ENCODE results near the gene RPS19BP1. TPM values are rescaled to one million over a fixed set of nuclear protein-coding genes. Genes with fewer than 3 reads are reported as not detected.

Gene RPS19BP1
- polyA plus RNA-seq, 4 donors: 59.8 to 186 (median 181) TPM

- no peak for DNase-seq
- H3K4me3 ChIP-seq (ENCODE audit: low read depth in 1 of 3, low read length in 3 of 3): no peak overlapping the region
- peaks cover 0 to 18% (median 0%) of the 10 kb centered on the region in 3 donors for H3K27me3 ChIP-seq (ENCODE audit: control insufficient read depth in 3 of 3, insufficient read depth in 3 of 3, low read length in 3 of 3)
- no peak for FAIRE-seq
- peaks cover 0 to 2% of the 10 kb centered on the region in 2 donors for H3K9me3 ChIP-seq (ENCODE audit: control insufficient read depth in 2 of 2, insufficient read depth in 1 of 2, low read depth in 1 of 2, low read length in 1 of 2)
- H3K36me3 ChIP-seq (ENCODE audit: control insufficient read depth in 3 of 3, insufficient read depth in 2 of 3, low read depth in 1 of 3, low read length in 3 of 3): no peaks in the 10 kb centered on the region
- WGBS, 3 donors: 95 to 97% (median 96%) methylated on average over 5 of the region's 5 CpGs
- no peaks in the 10 kb centered on the region for H3K4me1 ChIP-seq (ENCODE audit: control insufficient read depth in 3 of 3, insufficient read depth in 2 of 3, low read depth in 1 of 3, low read length in 2 of 3)
- no peak overlapping the region for H3K27ac ChIP-seq (ENCODE audit: low read depth in 1 of 3, low read length in 2 of 3)
These were observed 32.9 kb upstream of the RPS19BP1 start for GRCh38 chr22:39565414-39565944.

- FAIRE-seq: no peak
These were observed 31.3 kb upstream of the RPS19BP1 start for GRCh38 chr22:39563571-39564428.

GRCh38 chr22:39562839-39563489 is 30.4 kb upstream of the RPS19BP1 start:
- H3K9me3 ChIP-seq (ENCODE audit: control insufficient read depth in 2 of 2, insufficient read depth in 1 of 2, low read depth in 1 of 2, low read length in 1 of 2): peaks cover 0 to 2% of the 10 kb centered on the region in 2 donors
- 66 to 76% (median 75%) methylated on average over 9 of the region's 9 CpGs for WGBS, 3 donors
- H3K4me1 ChIP-seq (ENCODE audit: control insufficient read depth in 3 of 3, insufficient read depth in 2 of 3, low read depth in 1 of 3, low read length in 2 of 3): no peaks in the 10 kb centered on the region
- no peak for FAIRE-seq
- H3K27me3 ChIP-seq (ENCODE audit: control insufficient read depth in 3 of 3, insufficient read depth in 3 of 3, low read length in 3 of 3): peaks cover 0 to 42% (median 12%) of the 10 kb centered on the region in 3 donors
- H3K36me3 ChIP-seq (ENCODE audit: control insufficient read depth in 3 of 3, insufficient read depth in 2 of 3, low read depth in 1 of 3, low read length in 3 of 3): no peaks in the 10 kb centered on the region
- no peak overlapping the region for H3K27ac ChIP-seq (ENCODE audit: low read depth in 1 of 3, low read length in 2 of 3)
- H3K4me3 ChIP-seq (ENCODE audit: low read depth in 1 of 3, low read length in 3 of 3): no peak overlapping the region
- no peak for DNase-seq

More at GRCh38 chr22:39563571-39564428, 31.3 kb upstream of the RPS19BP1 start:
- Histone ChIP-seq H3K27me3 (ENCODE audit: control insufficient read depth in 3 of 3, insufficient read depth in 3 of 3, low read length in 3 of 3) (peaks cover 0 to 35% (median 6%) of the 10 kb centered on the region in 3 donors), H3K27ac (ENCODE audit: low read depth in 1 of 3, low read length in 2 of 3) (no peak overlapping the region), H3K4me3 (ENCODE audit: low read depth in 1 of 3, low read length in 3 of 3) (no peak overlapping the region), H3K9me3 (ENCODE audit: control insufficient read depth in 2 of 2, insufficient read depth in 1 of 2, low read depth in 1 of 2, low read length in 1 of 2) (peaks cover 0 to 2% of the 10 kb centered on the region in 2 donors), H3K4me1 (ENCODE audit: control insufficient read depth in 3 of 3, insufficient read depth in 2 of 3, low read depth in 1 of 3, low read length in 2 of 3) (no peaks in the 10 kb centered on the region), H3K36me3 (ENCODE audit: control insufficient read depth in 3 of 3, insufficient read depth in 2 of 3, low read depth in 1 of 3, low read length in 3 of 3) (no peaks in the 10 kb centered on the region)
- WGBS, 3 donors: 79 to 89% (median 81%) methylated on average over 7 of the region's 7 CpGs
- DNase-seq: no peak

DNA sequence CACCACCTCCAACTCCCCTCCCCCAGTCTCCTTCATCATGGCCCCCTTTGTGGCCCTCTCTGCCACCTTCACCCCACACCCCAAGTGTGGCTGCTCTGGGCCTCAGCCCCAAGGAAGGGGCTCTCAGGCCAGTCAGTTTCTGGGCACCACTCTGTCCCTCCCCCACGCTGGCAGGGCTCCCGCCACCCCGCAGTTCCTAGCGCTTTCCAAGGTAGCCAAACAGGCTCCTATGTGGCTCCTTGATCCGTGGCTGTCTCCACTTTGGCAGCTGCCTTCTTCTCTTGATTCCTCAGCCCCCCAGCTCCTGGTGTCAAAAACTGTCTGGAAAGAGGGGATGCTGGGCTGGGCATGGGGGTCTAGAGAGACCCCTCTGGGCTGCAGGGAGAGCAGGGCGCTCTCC is 27.6 kb upstream of the RPS19BP1 start:
- Histone ChIP-seq H3K27me3 (ENCODE audit: control insufficient read depth in 3 of 3, insufficient read depth in 3 of 3, low read length in 3 of 3) (peaks cover 3 to 64% (median 21%) of the 10 kb centered on the region in 3 donors), H3K4me3 (ENCODE audit: low read depth in 1 of 3, low read length in 3 of 3) (no peak overlapping the region)

DNA sequence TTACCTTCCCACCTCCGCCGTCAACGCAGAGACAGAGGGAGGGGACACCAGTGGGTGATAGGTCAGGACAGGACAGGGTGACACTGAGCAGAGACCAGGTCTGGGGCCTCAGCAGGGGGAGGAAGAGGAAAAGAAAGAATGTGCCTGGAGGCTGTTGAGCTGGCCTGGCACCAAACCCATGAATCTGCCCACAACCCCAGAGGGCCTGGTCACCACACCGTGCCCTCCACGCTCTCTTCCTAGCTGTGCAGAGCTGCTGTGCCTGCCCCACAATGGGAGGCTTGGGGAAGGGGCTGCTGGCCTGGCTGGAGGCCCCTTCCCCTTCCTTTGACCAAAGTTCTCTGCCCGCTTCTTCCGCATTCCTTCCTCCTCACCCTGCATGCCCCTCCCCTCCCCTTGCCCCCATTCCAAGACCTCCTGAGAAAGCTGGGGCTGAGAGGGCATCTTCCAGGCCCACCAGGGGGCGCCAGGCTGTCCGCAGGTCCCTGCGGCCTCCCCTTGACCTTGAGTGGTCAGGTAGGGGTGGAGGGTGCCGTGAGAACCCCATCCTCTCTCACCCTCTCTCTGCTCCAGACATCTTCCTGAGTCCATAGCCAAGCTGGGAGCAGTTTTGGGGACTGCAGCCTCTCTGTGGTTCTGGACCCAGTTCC is 27.0 kb upstream of the RPS19BP1 start:
- WGBS, 3 donors: 31 to 56% (median 45%) methylated on average over 9 to 11 of the region's 11 CpGs
- Histone ChIP-seq H3K4me1 (ENCODE audit: control insufficient read depth in 3 of 3, insufficient read depth in 2 of 3, low read depth in 1 of 3, low read length in 2 of 3) (no peaks in the 10 kb centered on the region), H3K36me3 (ENCODE audit: control insufficient read depth in 3 of 3, insufficient read depth in 2 of 3, low read depth in 1 of 3, low read length in 3 of 3) (no peaks in the 10 kb centered on the region), H3K4me3 (ENCODE audit: low read depth in 1 of 3, low read length in 3 of 3) (no peak overlapping the region), H3K9me3 (ENCODE audit: control insufficient read depth in 2 of 2, insufficient read depth in 1 of 2, low read depth in 1 of 2, low read length in 1 of 2) (no peaks in the 10 kb centered on the region), H3K27me3 (ENCODE audit: control insufficient read depth in 3 of 3, insufficient read depth in 3 of 3, low read length in 3 of 3) (peaks cover 3 to 64% (median 21%) of the 10 kb centered on the region in 3 donors), H3K27ac (ENCODE audit: low read depth in 1 of 3, low read length in 2 of 3) (no peak overlapping the region)
- DNase-seq: peak in 1 of 2 donors; percentile 23
- no peak for FAIRE-seq

More for the DNA sequence above, 27.6 kb upstream of the RPS19BP1 start:
- no peaks in the 10 kb centered on the region for H3K4me1 ChIP-seq (ENCODE audit: control insufficient read depth in 3 of 3, insufficient read depth in 2 of 3, low read depth in 1 of 3, low read length in 2 of 3)
- FAIRE-seq (no peak), DNase-seq (no peak)
- H3K27ac ChIP-seq (ENCODE audit: low read depth in 1 of 3, low read length in 2 of 3): no peak overlapping the region
- no peaks in the 10 kb centered on the region for H3K9me3 ChIP-seq (ENCODE audit: control insufficient read depth in 2 of 2, insufficient read depth in 1 of 2, low read depth in 1 of 2, low read length in 1 of 2)
- WGBS, 3 donors: 29 to 49% (median 36%) methylated on average over 6 of the region's 6 CpGs
- no peaks in the 10 kb centered on the region for H3K36me3 ChIP-seq (ENCODE audit: control insufficient read depth in 3 of 3, insufficient read depth in 2 of 3, low read depth in 1 of 3, low read length in 3 of 3)

DNA sequence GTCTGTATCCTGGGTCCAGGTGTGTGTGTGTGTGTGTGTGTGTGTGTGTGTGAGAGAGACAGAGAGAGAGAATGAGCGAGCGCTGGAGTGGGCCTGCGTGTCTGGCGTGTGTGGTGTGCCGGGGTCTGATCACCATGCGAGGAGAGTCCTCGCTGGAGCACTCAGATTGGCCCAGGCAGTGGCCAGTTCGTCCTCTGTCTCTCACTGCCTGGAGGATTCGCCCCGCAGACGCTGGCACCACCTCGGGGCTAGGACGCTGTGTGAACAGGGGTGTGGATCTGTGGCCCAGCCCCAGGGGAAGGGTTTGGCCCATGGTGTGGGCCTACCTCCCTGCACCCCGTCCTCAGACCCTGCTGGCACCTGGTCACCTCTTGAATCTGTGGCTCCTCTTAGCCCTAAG is 26.4 kb upstream of the RPS19BP1 start:
- Histone ChIP-seq H3K27me3 (ENCODE audit: control insufficient read depth in 3 of 3, insufficient read depth in 3 of 3, low read length in 3 of 3) (peaks cover 3 to 64% (median 21%) of the 10 kb centered on the region in 3 donors), H3K4me1 (ENCODE audit: control insufficient read depth in 3 of 3, insufficient read depth in 2 of 3, low read depth in 1 of 3, low read length in 2 of 3) (no peaks in the 10 kb centered on the region), H3K36me3 (ENCODE audit: control insufficient read depth in 3 of 3, insufficient read depth in 2 of 3, low read depth in 1 of 3, low read length in 3 of 3) (no peaks in the 10 kb centered on the region), H3K4me3 (ENCODE audit: low read depth in 1 of 3, low read length in 3 of 3) (no peak overlapping the region), H3K27ac (ENCODE audit: low read depth in 1 of 3, low read length in 2 of 3) (no peak overlapping the region), H3K9me3 (ENCODE audit: control insufficient read depth in 2 of 2, insufficient read depth in 1 of 2, low read depth in 1 of 2, low read length in 1 of 2) (no peaks in the 10 kb centered on the region)
- DNase-seq: no peak
- no peak for FAIRE-seq
- WGBS, 3 donors: 85 to 88% (median 87%) methylated on average over 10 to 14 of the region's 14 CpGs

DNA sequence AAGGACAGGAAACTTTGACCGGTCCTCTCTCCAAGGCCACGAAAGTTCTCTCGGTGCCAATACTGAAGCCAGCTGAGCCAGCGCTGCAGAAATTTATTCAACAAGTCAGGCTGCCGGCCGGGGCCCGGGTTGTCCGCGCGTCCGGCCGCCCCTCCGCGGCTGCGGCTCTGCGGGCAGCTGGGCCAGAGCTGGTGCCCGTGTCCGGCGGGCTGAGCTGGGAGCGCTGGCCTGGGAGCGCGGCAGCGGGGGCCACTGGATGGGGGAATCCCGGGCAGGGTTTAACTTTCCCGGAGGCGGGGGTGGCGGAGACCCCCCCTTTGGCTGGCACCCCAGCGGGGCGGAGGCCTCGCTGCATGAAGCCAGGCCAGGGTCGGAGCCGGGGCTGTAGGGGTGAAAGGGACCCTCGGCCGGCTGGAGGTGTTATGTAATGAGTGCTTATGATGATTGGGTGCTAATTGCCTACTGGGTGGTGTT is 25.7 kb upstream of the RPS19BP1 start:
- no peak overlapping the region for H3K4me3 ChIP-seq (ENCODE audit: low read depth in 1 of 3, low read length in 3 of 3)
- no peak for DNase-seq
- no peak for FAIRE-seq
- 11 to 17% (median 15%) methylated on average over 33 to 34 of the region's 34 CpGs for WGBS, 3 donors
- no peak overlapping the region for H3K27ac ChIP-seq (ENCODE audit: low read depth in 1 of 3, low read length in 2 of 3)
- no peaks in the 10 kb centered on the region for H3K4me1 ChIP-seq (ENCODE audit: control insufficient read depth in 3 of 3, insufficient read depth in 2 of 3, low read depth in 1 of 3, low read length in 2 of 3)
- no peaks in the 10 kb centered on the region for H3K9me3 ChIP-seq (ENCODE audit: control insufficient read depth in 2 of 2, insufficient read depth in 1 of 2, low read depth in 1 of 2, low read length in 1 of 2)
- H3K27me3 ChIP-seq (ENCODE audit: control insufficient read depth in 3 of 3, insufficient read depth in 3 of 3, low read length in 3 of 3): peaks cover 3 to 64% (median 21%) of the 10 kb centered on the region in 3 donors
- H3K36me3 ChIP-seq (ENCODE audit: control insufficient read depth in 3 of 3, insufficient read depth in 2 of 3, low read depth in 1 of 3, low read length in 3 of 3): no peaks in the 10 kb centered on the region

Measured in small intestine (tissue), 7 donors.